ENCODE results near the gene ZDHHC14.
"Not testable (repeated sequence)": the region's sequence is repeated elsewhere in the genome, so short reads cannot be mapped to it uniquely, and the experiment has no call there.

ZDHHC14 gene

DNA sequence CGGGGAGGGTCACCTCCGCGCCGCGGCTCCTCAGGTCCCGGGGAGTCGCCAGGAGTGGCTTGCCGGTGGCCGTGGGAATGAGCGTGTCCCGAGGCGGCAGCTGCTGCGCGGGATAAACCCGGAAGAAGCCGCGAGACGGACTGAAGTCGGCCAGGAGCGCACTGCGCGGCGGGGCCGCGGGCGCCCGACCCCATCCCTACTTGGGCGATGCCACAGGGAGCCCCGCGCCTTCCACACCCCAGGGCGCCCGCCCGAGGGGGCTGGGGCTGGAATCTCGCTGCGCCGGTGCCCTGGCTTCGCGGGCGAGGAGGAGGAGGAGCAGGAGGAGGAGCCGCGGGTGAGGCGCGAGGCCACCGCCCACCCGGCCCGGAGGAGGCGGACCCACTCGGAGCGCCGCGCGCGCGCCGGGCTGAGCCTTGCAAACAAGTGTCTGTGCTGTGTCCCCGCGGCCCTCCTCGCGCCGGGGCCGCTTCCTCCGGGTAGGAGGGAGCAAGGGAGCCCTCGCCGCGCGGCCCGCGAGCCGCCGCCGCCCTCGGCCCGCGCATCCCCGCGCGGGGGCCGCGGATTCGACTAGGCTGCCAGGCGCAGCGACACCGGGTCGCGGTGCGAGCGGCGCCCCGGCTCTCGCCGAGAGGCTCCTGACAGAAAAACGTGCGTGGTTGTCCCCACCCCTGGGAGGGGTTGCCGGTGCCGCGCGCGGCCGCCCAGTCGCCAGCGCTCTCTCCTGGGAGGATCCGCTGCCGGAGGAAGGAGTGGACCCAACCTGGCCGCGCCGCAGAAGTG, at the start of gene ZDHHC14:
ZDHHC14 (plus strand) TSS at position 412 of the 783 bp plus-strand sequence.
- DNase-seq: peak; percentile 84

DNA sequence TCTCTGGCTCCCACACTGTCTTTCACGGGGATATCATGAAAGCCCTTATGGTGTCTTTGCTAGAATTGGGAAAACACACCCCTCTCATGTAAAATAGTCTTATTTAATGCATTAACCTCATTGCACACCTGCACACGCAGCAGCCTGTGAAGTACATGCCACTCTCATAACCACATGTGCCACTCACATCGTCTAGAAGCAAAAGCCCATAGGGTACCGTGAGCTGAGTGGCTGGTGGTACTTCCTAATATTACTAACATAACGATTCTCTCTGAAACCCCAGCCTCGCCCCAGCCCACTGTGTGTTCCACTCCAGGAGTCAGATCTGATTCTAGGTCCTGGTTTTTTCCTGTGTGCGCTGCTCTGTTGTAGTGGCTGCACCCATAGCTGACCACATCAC, 48.2 kb upstream of the ZDHHC14 start:
- DNase-seq: no peak

DNA sequence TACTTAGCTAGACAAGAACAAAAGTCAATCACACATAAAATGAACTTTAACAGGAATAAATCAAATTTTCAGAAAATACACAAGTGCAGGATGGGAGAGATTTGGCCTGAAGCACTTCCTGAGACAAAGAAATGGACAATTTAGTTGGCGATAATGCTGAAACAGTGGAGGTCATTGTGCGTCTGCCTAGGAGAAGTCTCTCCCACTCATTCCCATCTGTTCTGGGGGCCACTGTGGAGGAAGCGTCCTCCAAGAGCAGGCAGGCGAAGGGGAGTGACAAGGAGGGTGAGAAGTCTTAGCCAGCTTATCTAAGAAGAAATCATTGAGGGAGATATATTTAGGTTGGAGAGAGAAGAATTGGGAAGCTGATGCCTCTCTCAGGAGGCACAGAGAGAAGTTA, 47.5 kb upstream of the ZDHHC14 start:
- DNase-seq: no peak

DNA sequence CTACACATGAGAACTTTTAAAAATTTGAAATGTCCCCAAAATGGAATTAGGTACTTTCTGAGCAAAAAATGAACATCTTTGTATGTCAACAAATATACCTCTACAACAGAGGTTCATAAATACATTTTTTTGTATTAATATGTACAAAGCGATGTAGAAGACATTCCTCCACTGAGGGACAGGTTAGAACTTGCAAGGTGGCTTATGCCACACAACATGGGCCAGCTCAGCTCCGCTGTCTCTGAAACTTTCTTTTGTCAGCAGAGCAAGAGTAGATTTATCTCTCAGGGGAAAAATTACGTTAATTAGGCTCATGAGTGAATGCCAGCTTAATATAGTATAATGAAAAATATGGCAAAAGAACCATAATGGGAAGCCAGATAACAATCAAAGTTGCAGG, 47.0 kb upstream of the ZDHHC14 start:
- DNase-seq: no peak

DNA sequence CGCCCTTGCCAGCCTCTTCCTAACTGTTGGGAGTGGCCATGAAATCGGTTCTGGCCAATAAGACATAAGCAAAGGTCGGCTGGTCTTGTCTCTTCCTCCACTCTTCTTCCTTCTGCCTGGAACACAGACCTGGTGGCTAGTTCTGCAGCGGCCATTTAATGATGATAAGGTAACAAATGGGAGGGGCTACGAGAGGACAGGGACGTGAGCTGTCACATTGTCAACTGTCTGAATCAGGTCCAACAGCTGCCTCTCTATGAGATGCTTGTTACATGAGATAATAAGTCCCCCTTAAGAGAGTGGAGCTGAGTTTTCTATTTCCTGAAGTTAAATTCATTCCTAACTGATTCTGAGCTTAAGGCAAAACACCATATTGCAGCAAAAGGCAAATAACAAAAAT, 45.2 kb upstream of the ZDHHC14 start:
- DNase-seq: no peak

DNA sequence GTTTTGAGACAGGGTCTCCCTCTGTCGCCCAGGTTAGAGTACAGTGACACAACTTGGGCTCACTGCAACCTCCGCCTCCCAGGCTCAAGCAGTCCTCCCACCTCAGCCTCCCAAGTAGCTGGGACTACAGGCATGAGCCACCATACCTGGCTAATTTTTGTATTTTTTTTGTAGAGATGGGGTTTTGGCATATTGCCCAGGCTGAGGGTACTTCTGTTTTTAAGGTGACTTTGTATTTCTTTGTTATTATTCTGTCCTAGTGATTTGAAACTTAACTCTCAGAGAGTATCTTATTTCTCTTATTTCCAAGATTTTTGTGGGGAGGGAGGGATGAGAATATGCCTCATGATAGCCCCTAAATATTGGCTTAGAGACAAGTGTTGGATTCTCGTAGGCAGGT, 43.7 kb upstream of the ZDHHC14 start:
- DNase-seq: not testable (repeated sequence)

DNA sequence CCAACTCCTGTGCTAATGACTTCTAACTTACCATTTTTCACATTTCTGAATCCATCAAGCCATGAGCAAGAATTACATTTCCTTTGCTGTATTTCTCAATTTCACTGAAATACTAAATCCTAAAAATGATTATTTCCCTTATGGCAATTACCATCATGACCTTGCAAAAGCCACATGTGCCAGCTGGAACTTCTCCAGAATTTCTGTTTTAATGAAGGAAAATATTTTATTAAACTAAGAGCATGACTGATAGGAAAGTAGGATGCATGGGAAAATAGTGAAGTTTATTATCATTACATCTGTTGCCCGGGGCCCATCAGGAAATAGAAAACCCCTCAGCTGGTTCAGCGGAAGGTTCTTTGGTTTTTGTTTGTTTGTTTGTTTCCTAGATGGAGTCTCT, 43.2 kb upstream of the ZDHHC14 start:
- DNase-seq: no peak

DNA sequence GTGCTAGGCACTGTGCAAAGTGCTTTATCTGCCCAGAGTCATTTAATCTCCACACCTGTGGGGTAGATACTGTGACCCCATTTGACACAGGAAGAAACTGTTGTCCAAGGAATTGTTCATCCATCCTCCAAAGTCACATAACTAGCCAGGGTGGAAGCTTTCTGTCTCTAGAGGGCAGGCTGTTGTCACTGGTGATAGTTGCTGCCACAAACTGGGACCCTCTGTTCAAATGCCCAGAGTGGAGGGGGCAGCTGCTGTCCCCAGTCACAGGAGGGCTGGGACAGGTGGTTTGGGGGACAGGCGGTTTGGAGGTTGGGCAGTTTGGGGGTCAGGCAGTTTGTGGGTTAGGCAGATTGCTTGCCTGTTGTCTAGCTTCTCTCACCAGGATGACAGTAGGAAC, 41.6 kb upstream of the ZDHHC14 start:
- DNase-seq: no peak

DNA sequence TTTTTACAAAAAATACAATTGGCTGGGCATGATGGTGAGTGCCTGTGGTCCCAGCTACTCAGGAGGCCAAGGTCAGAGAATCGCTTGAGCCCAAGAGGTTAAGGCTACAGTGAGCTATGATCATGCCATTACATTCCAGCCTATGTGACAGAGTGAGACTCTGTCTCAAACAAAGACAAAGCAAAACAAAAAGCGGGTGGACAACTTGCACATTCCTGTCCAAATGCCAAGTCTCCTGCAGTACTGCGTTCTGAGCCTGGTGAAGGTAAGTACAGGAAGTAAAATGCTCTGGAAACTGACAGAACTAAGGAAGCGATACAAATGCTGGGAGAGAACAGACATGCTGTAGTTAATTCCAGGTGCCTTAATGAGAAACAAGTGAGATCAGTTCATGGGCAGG, 37.3 kb upstream of the ZDHHC14 start:
- DNase-seq: no peak

DNA sequence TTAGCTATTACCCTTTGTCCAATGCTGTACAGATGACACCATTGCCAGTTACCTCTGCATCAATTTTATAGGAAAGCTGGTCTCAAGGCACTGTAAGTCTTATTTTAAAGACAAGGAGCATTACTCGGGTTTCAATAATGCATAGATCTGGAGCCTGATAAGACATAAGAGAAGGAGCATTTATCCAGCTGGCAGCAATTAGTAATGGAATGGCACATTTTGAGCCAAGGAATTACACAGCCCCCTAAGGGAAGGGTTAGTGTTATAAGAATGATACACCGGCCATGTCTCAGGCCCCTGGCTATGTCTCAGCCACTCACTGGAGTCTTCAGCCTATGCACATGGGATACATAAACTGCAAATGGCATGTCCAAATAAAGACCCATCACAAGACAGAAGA, 34.6 kb upstream of the ZDHHC14 start:
- DNase-seq: no peak

DNA sequence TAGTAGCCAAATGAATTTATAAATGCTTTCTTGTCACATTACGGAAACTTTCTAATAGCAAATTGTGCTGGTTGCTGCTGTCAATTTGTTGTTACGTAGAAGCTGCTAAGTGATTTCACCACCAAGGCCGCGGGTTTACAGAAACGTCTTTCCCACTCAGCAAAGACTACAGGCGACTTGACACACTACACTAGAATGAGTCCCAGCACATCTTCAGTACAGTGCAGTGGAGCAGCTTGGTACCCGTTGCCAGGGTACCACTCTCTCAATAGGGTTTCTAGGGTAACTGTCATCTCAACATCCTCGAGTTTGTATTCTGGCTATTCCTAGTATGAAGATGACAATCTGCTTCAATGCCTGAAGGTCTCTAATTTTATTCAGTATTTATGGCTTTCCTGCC, 22.7 kb upstream of the ZDHHC14 start:
- DNase-seq: no peak

DNA sequence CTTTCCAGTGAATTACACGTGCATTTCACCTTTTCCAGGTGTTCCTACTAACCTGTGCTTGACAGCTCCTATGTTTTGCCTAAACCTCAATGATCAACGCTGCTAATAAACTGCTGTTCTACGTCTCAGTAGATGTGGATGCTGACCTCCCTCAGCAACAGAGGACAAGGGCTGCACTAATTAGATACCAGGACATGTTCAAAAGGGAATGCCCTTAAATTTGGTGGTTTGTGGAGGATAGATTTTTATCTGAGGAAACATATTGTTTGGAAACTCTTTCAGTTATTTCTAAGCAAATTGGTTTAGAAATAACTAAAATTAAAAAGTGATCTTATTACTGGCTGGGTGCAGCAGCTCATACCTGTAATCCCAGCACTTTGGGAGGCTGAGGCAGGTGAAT, 19.1 kb upstream of the ZDHHC14 start:
- no peak for DNase-seq

DNA sequence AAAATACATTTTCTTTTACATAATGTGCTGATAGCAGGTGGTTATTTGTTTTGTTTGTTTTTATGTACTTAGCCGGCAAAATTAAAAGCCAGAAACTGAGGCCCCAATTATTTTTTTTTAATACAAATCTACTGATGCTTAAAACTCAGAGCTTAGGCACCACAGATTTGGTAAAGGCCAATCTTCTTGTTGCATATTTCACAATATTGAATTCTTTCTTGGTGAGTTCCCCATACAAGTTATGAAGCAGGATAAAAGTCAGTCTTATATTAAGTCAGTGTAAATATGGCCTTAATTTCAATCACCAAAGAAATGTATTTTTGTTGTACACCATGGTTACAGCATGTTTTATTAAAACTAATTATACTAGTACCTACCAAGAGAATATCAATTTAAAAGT, 16.3 kb upstream of the ZDHHC14 start:
- DNase-seq: no peak

DNA sequence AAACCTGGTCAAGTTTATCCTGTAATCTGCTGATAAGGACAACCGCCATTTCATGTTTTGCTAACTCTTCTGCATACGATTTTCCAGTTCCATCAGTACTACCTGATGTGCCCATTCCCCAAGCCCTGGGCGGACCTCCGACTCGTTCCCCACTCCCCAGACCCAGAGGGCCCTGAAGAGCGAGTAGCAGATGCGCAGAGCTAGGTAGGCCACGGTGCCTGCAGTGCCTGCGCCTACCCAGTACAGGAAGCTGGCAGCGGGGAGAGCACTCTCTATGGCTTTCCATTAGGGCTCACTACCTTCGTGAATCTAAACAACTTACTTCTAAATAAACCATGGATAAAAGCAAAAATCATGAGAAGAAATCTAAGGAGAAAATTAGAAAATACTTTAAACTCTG, 14.3 kb upstream of the ZDHHC14 start:
- DNase-seq: no peak

DNA sequence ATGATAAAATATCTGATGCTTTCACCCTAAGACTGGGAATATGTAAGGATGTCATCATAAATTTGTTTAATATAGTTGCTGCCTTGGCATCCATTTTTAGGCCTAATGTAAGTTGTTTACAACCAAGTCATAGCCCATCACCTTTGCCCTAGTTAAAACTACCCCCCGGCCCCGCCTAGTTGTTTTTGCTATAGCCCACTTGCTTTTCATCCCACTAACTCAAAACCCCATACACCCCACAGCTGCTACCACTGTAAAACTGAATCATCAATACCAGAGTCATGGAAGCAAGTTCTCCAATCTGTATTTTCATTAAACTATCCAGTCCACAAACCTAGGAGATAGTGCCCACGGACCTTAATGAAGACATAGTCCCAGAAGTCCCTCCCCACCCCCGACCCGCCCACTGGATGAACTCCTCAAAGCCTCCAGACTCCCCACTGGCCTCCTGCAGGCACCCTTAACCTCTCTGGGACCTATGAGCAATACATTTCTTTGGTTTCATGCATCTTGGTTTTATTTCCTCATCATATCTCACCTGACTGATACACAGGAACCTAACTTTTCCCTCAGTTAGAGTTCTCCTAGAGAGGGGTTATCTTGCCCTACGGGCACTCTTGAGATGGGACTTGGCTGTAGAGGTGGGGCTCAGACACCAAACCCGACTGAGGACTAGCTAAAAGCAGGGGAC, 12.5 kb upstream of the ZDHHC14 start:
- DNase-seq: no peak

DNA sequence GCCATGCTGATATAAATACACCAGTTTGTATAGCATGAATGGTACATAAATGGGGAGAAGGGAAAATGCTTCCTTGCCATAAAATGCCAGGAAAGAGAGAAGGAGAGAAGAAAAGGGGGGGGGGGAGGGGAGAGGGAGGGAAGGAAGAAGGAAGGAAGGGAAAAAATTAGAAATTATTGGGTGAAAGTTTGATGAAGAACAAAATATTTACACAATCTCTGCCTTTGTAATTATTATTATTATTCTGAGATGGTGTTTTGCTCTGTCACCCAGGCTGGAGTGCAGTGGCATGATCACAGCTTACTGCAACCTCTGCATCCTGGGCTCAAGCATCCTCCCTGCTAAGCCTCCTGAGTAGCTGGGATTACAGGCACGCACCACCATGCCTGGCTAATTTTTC, 10.2 kb upstream of the ZDHHC14 start:
- no peak for DNase-seq

DNA sequence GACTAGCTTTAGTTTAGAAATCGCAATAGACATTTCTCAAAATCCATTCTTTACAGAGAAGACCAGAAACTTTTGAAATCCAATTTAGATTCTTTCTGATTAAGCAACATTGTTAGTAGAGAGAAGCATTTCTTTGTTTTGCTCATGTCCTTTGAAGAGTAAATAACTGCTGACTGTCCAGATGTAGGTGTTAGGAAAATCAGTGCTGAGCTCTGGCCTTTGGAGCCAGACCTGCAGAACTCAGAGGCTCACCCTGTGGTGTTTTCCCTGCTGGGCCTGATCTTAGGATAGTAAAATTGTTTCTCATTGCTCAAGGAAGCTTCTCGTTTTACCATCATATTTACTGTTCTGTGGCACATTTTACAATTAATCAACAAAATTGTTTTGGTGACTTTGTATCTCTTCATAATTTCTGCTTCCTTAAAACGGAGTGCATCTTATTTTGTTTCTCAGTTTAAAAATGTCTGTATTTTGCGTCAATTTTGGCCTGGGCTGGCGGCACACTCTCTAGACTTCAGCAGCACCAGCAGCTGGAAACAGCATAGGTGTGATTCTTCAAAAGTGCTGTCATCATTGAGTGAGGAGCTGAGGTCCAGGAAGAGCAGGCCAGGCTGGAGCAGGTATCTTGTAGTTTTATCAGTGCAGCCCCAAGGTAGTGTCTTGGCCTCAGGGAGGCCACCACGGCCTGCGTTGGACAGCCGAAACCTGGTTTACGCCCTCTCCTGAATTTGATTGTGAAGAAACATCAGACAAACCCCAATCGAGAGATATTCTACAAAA, 8.3 kb upstream of the ZDHHC14 start:
- no peak for DNase-seq

DNA sequence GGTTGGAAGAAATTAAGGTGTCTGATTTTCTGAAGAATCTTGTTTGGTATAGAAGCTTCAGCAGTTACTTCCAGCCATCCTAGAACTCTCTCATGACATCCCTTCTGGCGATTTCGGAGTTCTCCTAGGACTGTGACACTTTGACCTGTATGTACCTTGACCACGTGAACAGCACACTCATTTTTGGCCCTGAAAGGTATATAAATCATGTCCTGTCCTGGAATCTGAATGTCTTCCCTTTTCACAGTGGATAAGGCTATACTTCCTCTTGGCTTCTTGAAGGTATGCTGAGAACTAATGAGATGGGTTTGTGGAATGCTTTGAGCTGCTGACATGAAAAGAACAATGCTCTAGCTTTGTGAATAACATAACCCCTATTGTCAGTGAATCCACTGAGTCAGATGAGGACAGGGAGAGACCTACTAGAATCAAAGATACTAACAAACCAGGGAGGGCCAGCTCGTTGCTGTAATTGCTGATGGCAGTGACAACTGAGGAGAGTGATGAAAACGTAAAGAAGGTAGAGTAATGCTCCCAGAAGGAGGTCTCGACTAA, 6.0 kb upstream of the ZDHHC14 start:
- DNase-seq: no peak

DNA sequence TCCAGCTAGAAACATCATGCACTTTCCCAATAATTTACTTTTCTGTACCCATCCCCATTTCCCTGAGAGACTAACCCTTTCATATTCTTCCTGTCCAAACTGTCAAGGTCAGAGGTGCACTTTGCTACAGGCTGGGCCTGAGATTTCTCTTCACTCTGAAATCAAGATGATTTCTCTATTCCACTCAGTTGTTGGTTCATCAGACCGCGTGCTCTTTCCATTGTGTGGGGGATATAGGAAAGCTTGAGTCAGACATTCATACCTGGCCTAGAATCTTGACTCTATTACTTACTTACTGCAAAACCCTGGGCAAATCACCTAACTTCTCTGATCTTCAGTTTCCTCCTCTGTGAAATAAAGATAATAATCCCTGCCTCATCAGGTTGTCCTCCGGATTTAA, 4.7 kb upstream of the ZDHHC14 start:
- DNase-seq: no peak

DNA sequence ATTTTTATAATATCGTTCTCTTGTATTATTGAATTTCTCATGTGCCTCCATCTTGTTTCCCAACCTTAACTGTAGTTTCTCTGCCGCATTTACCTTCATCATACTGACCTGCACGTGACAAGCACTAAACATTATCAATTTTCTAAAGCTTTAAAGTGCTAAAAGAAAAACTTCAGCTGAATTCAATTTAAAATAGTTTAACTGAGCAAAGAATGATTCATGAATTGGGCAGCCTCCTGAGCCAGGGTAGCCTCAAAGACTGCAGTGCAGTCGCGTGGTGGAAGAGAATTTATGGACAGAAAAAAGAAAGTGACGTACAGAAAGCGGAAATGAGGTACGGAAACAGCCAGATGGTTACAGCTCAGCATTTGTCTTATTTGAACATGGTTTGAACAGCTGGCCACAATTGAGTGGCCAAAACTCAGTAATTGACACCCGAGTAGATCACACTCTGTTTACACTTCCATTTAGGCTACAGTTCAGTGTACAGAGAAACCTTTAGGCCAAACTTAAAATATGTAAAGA, 4.2 kb upstream of the ZDHHC14 start:
- no peak for DNase-seq

DNA sequence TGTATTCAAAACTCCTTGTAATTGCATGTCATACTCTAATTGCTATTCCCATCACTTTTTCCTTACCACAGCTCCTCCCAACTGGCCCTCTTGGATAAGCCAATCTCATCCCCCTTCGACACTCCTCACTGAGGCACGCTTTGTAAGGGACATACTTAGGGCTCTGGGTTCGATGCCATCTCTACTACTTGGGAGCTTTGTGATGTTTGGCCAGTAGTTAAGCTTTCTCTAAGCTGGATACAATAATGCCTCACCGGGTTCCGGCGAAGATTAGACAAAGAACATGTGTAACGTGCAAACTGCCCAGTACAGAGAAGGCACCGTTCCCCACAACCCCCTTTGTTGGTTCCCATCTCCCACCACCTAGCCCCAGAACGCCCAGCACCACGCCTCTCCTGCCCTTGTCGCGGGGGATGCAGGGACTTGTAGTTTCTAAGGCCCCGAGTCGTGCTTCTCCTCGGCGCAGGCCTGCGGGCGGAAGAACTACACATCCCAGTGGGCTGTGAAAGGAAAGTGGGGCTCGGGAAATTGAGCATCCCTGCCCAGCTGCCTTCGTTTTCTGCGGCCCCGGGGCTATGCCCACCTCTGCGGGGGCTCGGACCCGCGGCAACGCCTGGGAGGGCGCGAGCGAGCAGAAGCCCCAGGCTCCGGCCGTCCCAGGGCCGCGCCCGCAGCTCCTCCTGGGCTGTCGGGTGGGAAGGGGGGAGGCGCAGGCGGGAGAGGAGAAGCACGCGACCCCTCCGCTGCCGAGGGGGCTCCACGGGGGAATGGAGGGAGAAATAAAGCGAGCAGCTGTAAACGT, 1.1 kb upstream of the ZDHHC14 start:
- peak; percentile 89 for DNase-seq

DNA sequence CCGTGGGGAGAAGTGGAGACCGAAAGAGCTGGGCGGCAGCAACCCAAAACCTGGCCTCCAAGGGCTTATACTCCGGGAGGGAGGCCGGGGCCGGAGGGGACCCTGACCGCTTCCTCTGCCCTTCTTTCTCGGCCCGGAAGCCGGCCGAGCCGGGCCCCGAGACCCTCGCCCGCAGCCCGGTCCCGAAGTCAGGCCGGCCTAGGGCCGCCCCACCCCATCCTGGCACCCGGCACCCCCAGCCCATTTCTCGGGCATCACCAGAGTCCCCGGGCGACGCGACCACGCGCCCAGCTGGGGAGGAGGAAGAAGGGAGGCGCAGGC, 572 bp upstream of the ZDHHC14 start:
- no peak for DNase-seq

Measured in CD4-positive, alpha-beta T cell treated with Interleukin-15 for 1 hour (primary cell).